Superior temporal gyrus (tissue), 1 donor: ENCODE results near the gene LGALS1.

Experiments used
- DNase-seq: peaks from one replicate; pipeline ENCODE4 v3.0.0-alpha.2; 2016; ENCODE audit errors: extremely low spot score

The LGALS1 gene

GRCh38 chr22:37662039-37662438 lies 13.4 kb upstream of the LGALS1 start:
- no peak for DNase-seq

GRCh38 chr22:37663521-37664140 lies 11.8 kb upstream of the LGALS1 start:
- DNase-seq, result no peak

GRCh38 chr22:37664249-37665101 lies 11.0 kb upstream of the LGALS1 start:
- DNase-seq, result peak; percentile 96

- DNase-seq, result no peak
Observed at GRCh38 chr22:37665487-37665886, 9.9 kb upstream of the LGALS1 start.

GRCh38 chr22:37669586-37669985 lies 5.8 kb upstream of the LGALS1 start:
- DNase-seq, result no peak

- no peak for DNase-seq
Observed at GRCh38 chr22:37672206-37672919, 3.1 kb upstream of the LGALS1 start.

GRCh38 chr22:37672920-37673455 lies 2.4 kb upstream of the LGALS1 start:
- no peak for DNase-seq

- DNase-seq, result no peak
Observed at GRCh38 chr22:37674248-37674647, 1.2 kb upstream of the LGALS1 start.

GRCh38 chr22:37675930-37676735 lies 697 bp downstream of the LGALS1 start:
- DNase-seq, result no peak

- DNase-seq, result no peak
Observed at GRCh38 chr22:37676736-37677492, 1.5 kb downstream of the LGALS1 start.

GRCh38 chr22:37677493-37677974 lies 2.1 kb downstream of the LGALS1 start:
- DNase-seq, result no peak

- DNase-seq, result no peak
Observed at GRCh38 chr22:37678372-37678771, 2.9 kb downstream of the LGALS1 start.

- no peak for DNase-seq
Observed at GRCh38 chr22:37679670-37680069, 4.2 kb downstream of the LGALS1 start.

GRCh38 chr22:37680191-37680851 lies 4.9 kb downstream of the LGALS1 start:
- no peak for DNase-seq

- no peak for DNase-seq
Observed at GRCh38 chr22:37681001-37681424, 5.6 kb downstream of the LGALS1 start.

GRCh38 chr22:37681556-37682049 lies 6.2 kb downstream of the LGALS1 start:
- peak; percentile 74 for DNase-seq

- no peak for DNase-seq
Observed at GRCh38 chr22:37684803-37685615, 9.6 kb downstream of the LGALS1 start.

- DNase-seq, result peak; percentile 95
Observed at GRCh38 chr22:37686002-37686982, 10.9 kb downstream of the LGALS1 start, which contains the start of gene NOL12. Gene NOL12 (plus strand): TSS chr22:37686343. CDS start chr22:37686393, 50 bp downstream.
